ENCODE measurements around the gene PFDN5.

DNA sequence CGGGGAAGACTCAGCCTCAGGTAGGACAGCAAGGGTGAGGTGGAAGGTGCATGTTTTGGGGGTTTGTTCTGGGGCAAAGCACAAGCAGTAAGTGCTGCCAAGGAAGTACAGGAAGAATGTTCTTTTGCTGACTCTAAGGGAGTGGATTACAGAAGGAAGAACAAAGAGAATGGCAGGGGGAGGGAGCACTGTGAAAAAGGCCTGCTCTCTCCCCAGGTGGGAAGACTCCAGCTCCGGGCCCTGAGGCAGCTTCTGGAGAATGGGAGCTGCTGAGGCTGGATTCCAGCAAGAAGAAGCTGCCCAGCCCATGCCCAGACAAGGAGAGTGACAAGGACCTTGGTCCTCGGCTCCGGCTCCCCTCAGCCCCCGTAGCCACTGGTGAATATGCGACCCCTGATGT, 7.0 kb upstream of the PFDN5 start:
- TF ChIP-seq, protein P1, sequence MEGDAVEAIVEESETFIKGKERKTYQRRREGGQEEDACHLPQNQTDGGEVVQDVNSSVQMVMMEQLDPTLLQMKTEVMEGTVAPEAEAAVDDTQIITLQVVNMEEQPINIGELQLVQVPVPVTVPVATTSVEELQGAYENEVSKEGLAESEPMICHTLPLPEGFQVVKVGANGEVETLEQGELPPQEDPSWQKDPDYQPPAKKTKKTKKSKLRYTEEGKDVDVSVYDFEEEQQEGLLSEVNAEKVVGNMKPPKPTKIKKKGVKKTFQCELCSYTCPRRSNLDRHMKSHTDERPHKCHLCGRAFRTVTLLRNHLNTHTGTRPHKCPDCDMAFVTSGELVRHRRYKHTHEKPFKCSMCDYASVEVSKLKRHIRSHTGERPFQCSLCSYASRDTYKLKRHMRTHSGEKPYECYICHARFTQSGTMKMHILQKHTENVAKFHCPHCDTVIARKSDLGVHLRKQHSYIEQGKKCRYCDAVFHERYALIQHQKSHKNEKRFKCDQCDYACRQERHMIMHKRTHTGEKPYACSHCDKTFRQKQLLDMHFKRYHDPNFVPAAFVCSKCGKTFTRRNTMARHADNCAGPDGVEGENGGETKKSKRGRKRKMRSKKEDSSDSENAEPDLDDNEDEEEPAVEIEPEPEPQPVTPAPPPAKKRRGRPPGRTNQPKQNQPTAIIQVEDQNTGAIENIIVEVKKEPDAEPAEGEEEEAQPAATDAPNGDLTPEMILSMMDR (conservative IDR thresholded peaks at IDR 0.05), result no peak
- TF ChIP-seq ZFX (IDR thresholded peaks at IDR 0.05), result no peak
